Large intestine (tissue), 12 donors: Measurements from ENCODE around the gene TNNI3. TPM values are rescaled to one million over a fixed set of nuclear protein-coding genes. Genes with fewer than 3 reads are reported as not detected.
"Not testable (repeated sequence)": the region's sequence is repeated elsewhere in the genome, so short reads cannot be mapped to it uniquely, and the experiment has no call there.

Source experiments
- DNase-seq, 2 donors: peaks; one replicate each; pipeline versions ENCODE4 v3.0.0 to v3.0.0-alpha.2; 2013
- H3K27ac ChIP-seq: one replicate; pipeline ENCODE4 v1.5.1; 2013; ENCODE audit warnings: low read length
- H3K27me3 ChIP-seq: 2 replicates; pipeline ENCODE4 v1.6.1; 2013; ENCODE audit warnings: low read length; ENCODE audit not compliant: control insufficient read depth, insufficient read depth
- H3K36me3 ChIP-seq: 2 replicates; pipeline ENCODE4 v1.6.1; 2013; ENCODE audit warnings: low read length; ENCODE audit not compliant: control insufficient read depth, insufficient read depth
- H3K4me1 ChIP-seq: one replicate; pipeline ENCODE4 v1.6.1; 2013; ENCODE audit warnings: low read length; ENCODE audit not compliant: control insufficient read depth, insufficient read depth
- H3K4me3 ChIP-seq: one replicate; pipeline ENCODE4 v1.5.1; 2013; ENCODE audit warnings: low read length
- H3K9me3 ChIP-seq: one replicate; pipeline ENCODE4 v1.6.1; 2013; ENCODE audit warnings: mild to moderate bottlenecking, low read depth, low read length, moderate library complexity; ENCODE audit not compliant: control insufficient read depth
- WGBS: methylation state at CpG from one replicate; pipeline ENCODE4 v1.1.5; 2013; ENCODE audit warnings: low lambda C conversion rate; ENCODE audit not compliant: insufficient coverage; 5-methylcytosine and 5-hydroxymethylcytosine counted together
- long read RNA-seq, 11 donors: transcript quantifications; one replicate each; lab custom pipeline, GENCODE V29; 2026
- polyA plus RNA-seq: library from polyadenylated mRNA; unstranded; fragments of 120-200 nt; gene quantifications from one replicate; pipeline ENCODE4 v1.2.1, GENCODE V29; 2013

TNNI3 gene
- 0.88 TPM for polyA plus RNA-seq
- long read RNA-seq, donor 1, result 0 reads
- long read RNA-seq, donor 2, partial matches to known transcripts, result 0 of 2 reads
- long read RNA-seq, donor 2, other reads (novel, unspliced or antisense), result 0 of 2 reads
- long read RNA-seq, donor 3, partial matches to known transcripts, result 0 of 1 reads
- long read RNA-seq, donor 3, other reads (novel, unspliced or antisense), result 0 of 1 reads
- long read RNA-seq, donor 4, result 0 reads
- long read RNA-seq, donor 5, result 0 reads
- long read RNA-seq, donor 6, partial matches to known transcripts, result 0 of 2 reads
- long read RNA-seq, donor 6, other reads (novel, unspliced or antisense), result 0 of 2 reads
- long read RNA-seq, donor 7, partial matches to known transcripts, result 0 of 2 reads
- long read RNA-seq, donor 7, other reads (novel, unspliced or antisense), result 0 of 2 reads
- long read RNA-seq, donor 8, result 0 reads
- long read RNA-seq, donor 9, partial matches to known transcripts, result 0 of 1 reads
- long read RNA-seq, donor 9, other reads (novel, unspliced or antisense), result 0 of 1 reads
- long read RNA-seq, donor 10, result 0 reads
- long read RNA-seq, donor 11, partial matches to known transcripts, result 0 of 1 reads
- long read RNA-seq, donor 11, other reads (novel, unspliced or antisense), result 0 of 1 reads

DNA sequence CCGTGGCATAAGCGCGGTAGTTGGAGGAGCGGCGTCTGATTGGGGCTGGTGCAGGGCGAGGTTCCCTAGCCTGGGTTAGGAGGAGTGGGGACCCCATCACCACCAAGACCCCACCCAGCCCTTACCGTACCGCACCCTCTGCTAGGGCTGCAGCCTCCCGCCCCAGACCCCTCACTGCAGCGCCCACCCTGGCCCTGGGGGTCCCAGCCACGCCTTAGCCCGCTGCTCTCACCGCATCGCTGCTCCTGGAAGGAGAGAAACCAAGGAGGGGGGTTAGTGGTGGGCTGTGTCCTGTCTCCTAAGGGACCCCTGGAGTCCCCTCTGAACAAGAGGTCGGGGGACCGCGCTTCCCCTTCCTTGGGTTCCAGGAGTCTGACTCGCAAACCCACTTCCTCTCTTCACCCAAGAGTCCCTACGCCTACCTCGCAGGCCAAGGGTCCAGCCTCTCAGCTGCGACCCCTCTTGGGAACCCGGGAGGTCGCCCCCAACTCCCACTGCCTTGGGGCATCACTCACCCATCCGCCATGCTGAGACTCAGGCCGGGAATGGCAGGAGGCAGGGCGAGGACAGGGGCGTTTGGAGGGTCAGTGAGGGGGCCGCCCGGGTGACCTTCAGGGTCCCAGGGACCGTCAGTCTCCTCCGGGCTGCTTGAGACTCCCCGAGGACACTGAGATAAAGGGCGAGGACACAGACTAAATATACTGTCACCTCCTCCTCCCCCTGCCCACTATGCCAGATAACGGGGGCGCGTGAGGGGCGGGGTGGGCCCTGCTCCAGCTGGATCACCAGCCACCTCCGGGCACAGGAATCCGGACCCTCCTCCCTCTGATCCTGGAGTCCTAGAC is at the start of gene TNNI3:
Gene TNNI3 (minus strand): TSS at position 669 of the 845 bp plus-strand sequence. CDS start 143 bp downstream, at position 526.
- no peak within 1 kb of the TSS for H3K4me3 ChIP-seq
- H3K36me3 ChIP-seq, result no peaks in the 10 kb centered on the region
- WGBS, result no CpG with 5 or more reads among the region's 39 CpGs
- no peak within 1 kb of the TSS for H3K27ac ChIP-seq
- H3K27me3 ChIP-seq, result peaks cover 64% of the 10 kb centered on the region
- H3K9me3 ChIP-seq, result peaks cover 16% of the 10 kb centered on the region
- peaks cover 8% of the 10 kb centered on the region for H3K4me1 ChIP-seq
- no peak for DNase-seq

DNA sequence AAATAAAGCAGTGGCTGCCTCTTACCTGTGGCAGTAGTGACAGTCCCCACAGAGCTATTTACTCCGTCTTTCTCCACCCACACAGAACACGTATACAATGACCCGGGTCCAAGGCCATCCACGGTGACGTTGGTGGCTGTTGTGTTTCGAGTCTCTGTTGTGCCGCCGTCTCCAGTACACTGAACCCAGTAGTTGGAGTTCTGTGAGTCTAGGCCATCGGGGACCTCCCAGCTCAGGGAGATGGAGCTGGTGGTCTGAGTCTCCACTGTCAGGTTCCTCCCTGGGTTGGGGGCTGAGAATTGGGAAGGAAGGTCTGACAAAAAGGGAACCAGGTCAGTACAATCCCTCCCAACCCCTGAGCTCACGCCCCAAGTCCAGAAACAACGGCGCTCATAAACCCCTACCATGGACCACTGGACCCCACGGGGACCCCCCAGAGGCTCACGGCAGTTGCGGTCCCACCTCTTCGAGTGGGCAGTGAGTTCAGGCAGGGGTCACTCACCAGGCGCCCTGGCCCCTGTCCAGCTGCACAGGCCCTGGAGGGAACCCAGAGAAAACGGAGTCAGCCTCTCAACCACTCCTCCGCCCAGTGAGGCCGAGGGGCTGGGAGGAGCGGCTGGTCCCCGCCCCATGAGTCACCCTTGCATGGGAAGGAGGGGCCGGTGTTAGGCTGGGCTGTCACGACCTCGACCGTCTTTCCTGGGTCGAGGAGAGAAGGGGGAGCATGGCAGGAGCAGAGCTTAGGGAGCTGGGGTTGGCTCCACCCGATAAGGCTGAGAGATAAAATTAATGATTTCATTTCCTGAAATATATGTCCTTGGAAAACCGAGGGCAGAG is 49.4 kb upstream of the TNNI3 start:
- no peaks in the 10 kb centered on the region for H3K27me3 ChIP-seq
- H3K27ac ChIP-seq, result peak overlapping the region; percentile 94
- peak; percentile 95 to 98 for DNase-seq

DNA sequence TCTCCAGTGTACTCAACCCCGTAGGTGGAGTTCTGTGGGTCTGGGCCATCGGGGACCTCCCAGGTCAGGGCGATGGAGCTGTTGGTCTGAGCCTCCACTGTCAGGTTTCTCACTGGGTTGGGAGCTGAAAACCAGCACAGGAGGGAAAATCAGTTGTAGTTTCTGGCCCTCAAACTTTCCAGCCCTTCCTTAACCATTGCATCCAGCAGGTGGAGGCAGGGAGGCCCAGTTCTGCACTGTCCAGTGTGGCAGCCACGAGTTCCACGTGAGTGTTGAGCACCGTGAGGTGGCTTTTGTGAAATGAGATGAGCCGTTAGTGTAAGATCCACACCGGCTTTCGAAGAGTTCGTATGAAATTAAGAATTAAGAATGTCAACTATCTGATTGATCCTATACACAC is 44.7 kb upstream of the TNNI3 start:
- DNase-seq, H3K27ac ChIP-seq, H3K4me1 ChIP-seq, H3K9me3 ChIP-seq, H3K4me3 ChIP-seq, H3K27me3 ChIP-seq: not testable (repeated sequence)
- peaks cover 55% of the 10 kb centered on the region for H3K36me3 ChIP-seq
- no CpG with 5 or more reads among the region's 10 CpGs for WGBS

More for the DNA sequence above, 49.4 kb upstream of the TNNI3 start:
- peaks cover 11% of the 10 kb centered on the region for H3K4me1 ChIP-seq
- H3K36me3 ChIP-seq, result peaks cover 24% of the 10 kb centered on the region
- no CpG with 5 or more reads among the region's 29 CpGs for WGBS
- H3K4me3 ChIP-seq, result peak overlapping the region; percentile 60
- no peaks in the 10 kb centered on the region for H3K9me3 ChIP-seq

DNA sequence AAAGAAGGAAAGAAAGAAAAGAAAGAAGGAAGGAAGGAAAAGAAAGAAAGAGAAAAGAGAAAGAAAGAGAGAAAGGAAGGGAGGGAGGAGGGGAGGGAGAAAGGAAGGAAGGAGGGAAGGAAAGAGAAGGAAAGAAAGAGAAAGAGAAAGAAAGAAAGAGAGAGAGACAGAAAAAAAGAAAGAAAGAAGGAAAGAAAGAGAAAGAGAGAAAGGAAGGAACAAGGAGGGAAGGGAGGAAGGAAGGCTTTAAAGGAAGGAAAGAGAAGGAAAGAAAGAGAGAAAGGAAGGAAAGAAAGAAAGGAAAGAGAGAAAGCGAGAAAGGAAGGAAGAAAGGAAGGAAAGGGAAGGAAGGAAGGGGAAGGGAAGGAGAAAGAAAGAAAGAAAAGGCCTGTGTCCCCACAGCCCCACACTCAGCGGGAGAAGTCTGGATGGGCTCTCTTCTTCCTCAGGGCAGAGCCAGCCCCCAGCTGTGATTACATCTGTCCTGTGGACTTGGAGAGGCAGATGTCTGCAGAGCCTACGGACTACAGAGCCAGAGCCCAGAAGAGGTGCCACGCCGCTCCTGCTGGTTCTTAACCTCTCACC is 42.2 kb upstream of the TNNI3 start:
- Histone ChIP-seq H3K27me3 (no peaks in the 10 kb centered on the region), H3K9me3 (no peaks in the 10 kb centered on the region), H3K27ac (no peak overlapping the region), H3K4me1 (no peaks in the 10 kb centered on the region), H3K36me3 (peaks cover 58% of the 10 kb centered on the region), H3K4me3 (no peak overlapping the region)
- 100% methylated on average over 1 of the region's 5 CpGs for WGBS
- DNase-seq, result no peak

DNA sequence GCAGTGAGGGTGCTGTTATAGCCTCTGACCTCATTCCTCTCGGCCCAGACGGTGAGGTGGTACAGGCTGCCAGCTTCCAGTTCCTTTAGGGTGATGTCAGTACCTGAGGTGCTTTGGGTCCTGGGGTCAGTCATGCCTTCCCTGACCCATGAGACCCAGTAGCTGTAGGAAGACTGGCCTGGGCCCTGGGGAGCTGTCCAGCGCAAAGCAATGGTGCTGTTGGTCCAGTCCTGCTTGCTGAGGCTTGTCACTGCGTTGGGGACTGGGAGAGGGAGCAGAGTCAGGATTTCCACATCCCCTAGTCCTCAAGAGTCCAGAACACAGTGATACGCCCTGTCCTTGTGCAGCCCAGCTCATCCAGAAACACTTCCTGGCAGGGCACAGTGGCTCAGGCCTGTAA is 41.1 kb upstream of the TNNI3 start:
- Histone ChIP-seq H3K27ac (no peak overlapping the region), H3K4me3 (no peak overlapping the region), H3K27me3 (no peaks in the 10 kb centered on the region), H3K9me3 (no peaks in the 10 kb centered on the region), H3K36me3 (peaks cover 57% of the 10 kb centered on the region), H3K4me1 (no peaks in the 10 kb centered on the region)
- no CpG with 5 or more reads among the region's 5 CpGs for WGBS
- no peak for DNase-seq

DNA sequence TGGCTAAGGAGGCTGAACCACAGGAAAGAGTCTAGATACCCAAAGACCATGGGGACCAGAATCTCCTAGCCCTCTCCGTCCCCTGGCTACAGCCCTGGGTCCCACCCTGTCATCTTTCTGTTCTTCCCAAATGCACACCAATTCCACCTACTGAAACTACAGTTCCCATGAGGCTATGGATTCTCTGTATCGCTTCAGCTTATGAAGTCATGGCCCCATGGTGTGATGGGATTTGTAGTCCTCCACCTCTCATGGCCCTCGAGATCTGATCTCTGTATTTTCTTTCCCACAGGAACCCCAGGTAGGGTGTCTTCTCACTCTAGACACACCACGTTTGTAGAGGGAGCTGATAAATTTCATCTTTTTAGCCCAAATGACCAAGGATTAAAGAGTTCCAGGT is 40.0 kb upstream of the TNNI3 start:
- Histone ChIP-seq H3K9me3 (no peaks in the 10 kb centered on the region), H3K27ac (no peak overlapping the region), H3K36me3 (peaks cover 58% of the 10 kb centered on the region), H3K4me1 (no peaks in the 10 kb centered on the region), H3K27me3 (no peaks in the 10 kb centered on the region), H3K4me3 (no peak overlapping the region)
- no CpG with 5 or more reads among the region's 4 CpGs for WGBS
- no peak for DNase-seq

DNA sequence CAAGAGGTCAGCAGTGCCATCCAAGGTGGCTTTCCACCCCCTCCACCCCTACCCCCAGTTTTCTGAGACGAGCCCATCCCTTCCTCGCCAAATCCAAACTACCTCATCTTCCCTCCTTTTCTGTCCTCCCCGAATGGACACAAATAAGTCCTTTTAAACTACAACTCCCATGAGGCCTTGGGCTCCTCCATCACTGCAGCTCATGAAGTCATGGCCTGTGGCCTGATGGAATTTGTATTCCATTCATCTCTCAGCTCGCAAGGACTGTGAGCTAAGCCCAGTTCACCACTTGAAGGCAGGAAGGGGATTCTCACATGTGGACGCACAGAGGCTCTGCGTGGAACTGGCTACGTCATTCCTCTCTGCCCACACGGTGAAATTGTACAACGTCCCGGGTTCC is 39.3 kb upstream of the TNNI3 start:
- Histone ChIP-seq H3K9me3 (no peaks in the 10 kb centered on the region), H3K27me3 (no peaks in the 10 kb centered on the region), H3K36me3 (peaks cover 55% of the 10 kb centered on the region), H3K4me3 (no peak overlapping the region), H3K27ac (no peak overlapping the region), H3K4me1 (no peaks in the 10 kb centered on the region)
- no CpG with 5 or more reads among the region's 10 CpGs for WGBS
- DNase-seq, result no peak

DNA sequence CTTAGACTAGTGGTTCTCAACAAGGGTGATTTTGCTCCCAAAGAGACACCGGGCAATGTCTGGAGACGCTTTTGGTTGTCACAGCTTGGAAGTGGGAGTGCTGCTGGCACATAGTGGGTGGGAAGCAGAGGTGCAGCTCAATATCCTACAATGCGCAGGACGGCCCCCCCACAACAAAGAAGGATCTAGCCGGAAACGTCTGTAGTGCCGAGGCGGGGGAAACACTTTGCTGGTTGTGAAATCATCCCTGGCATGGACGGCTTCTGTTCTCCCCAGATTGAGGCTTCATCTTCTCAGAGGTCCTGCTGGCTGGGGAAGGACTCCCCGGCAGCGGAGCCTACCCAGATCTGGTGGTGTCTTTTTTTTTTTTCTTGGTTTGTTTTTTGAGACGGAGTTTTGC is 35.9 kb upstream of the TNNI3 start:
- H3K27me3 ChIP-seq, result no peaks in the 10 kb centered on the region
- H3K4me3 ChIP-seq, result no peak overlapping the region
- no peaks in the 10 kb centered on the region for H3K9me3 ChIP-seq
- H3K36me3 ChIP-seq, result peaks cover 36% of the 10 kb centered on the region
- no CpG with 5 or more reads among the region's 12 CpGs for WGBS
- no peaks in the 10 kb centered on the region for H3K4me1 ChIP-seq
- H3K27ac ChIP-seq, result no peak overlapping the region
- DNase-seq, result no peak

DNA sequence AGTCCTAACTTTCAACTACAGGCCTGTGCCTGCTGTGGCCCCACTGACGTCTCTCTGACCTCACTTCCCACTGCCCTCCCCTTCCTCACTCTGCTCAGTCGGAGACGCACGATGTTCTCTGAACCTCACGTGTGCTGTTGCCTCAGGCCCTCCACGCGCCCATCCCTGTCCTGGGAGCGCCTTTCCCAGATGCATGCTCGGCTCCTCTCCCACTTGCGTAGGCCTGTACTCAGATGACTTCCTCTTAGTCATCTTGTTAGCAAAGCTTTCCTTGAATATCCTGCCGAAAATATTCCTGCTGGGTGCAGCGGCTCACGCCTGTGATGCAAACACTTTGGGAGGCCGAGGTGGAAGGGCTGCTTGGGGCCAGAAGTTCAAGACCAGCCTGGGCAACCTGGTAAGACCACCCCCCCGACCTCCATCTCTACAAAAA is 31.9 kb upstream of the TNNI3 start:
- no CpG with 5 or more reads among the region's 15 CpGs for WGBS
- Histone ChIP-seq H3K27me3 (no peaks in the 10 kb centered on the region), H3K4me3 (no peak overlapping the region), H3K4me1 (no peaks in the 10 kb centered on the region), H3K9me3 (no peaks in the 10 kb centered on the region), H3K36me3 (peaks cover 16% of the 10 kb centered on the region), H3K27ac (no peak overlapping the region)
- no peak for DNase-seq
